ENCODE results near the gene MRPL40.
A peak's percentile ranks its signal among the peaks of the same experiment; 100 is the strongest.

The MRPL40 gene

GRCh38 chr22:19472233-19472632, 39.9 kb downstream of the MRPL40 start:
- no peak overlapping the region for H3K4me2 ChIP-seq (ENCODE audit: low read depth, low read length)
- H3K9me3 ChIP-seq (replicated peaks; ENCODE audit: insufficient read depth, low read length) = no peaks in the 10 kb centered on the region
- no peak overlapping the region for H3K4me3 ChIP-seq (ENCODE audit: low read length)
- H4K20me1 ChIP-seq (ENCODE audit: insufficient read depth, low read length) = peaks cover 8% of the 10 kb centered on the region; the same call in 1 of the 2 replicates
- no peaks in the 10 kb centered on the region for H3K9me2 ChIP-seq (replicated peaks; ENCODE audit: insufficient read depth, low read length)
- H3K79me2 ChIP-seq (ENCODE audit: low read length) = peaks cover 83% of the 10 kb centered on the region
- H3K36me3 ChIP-seq (replicated peaks; ENCODE audit: insufficient read depth, low read length) = peaks cover 12% of the 10 kb centered on the region
- H3K27me3 ChIP-seq (replicated peaks; ENCODE audit: insufficient read depth, low read length) = no peaks in the 10 kb centered on the region
- no peaks in the 10 kb centered on the region for H3F3A ChIP-seq (ENCODE audit: insufficient read depth, low read length)
- no peak overlapping the region for H2AFZ ChIP-seq (ENCODE audit: low read length)
- no peak overlapping the region for H3K27ac ChIP-seq (ENCODE audit: low read length)
- no peaks in the 10 kb centered on the region for H3K4me1 ChIP-seq (ENCODE audit: low read length)
- TF ChIP-seq EZH2 (optimal IDR thresholded peaks at IDR 0.05; ENCODE audit: low read depth, low read length) (no peak), CTCF (IDR thresholded peaks at IDR 0.05; ENCODE audit: low read length) (no peak), EZH2phosphoT487 (IDR thresholded peaks at IDR 0.05; ENCODE audit: low read length) (no peak)
- no peak for DNase-seq
- no peak overlapping the region for H3K9ac ChIP-seq (ENCODE audit: low read length)

- no peak for DNase-seq
- peaks cover 13% of the 10 kb centered on the region for H4K20me1 ChIP-seq (ENCODE audit: insufficient read depth, low read length)
- TF ChIP-seq CTCF (IDR thresholded peaks at IDR 0.05; ENCODE audit: low read length) = no peak
- TF ChIP-seq EZH2phosphoT487 (IDR thresholded peaks at IDR 0.05; ENCODE audit: low read length) = no peak
- no peak for TF ChIP-seq EZH2 (optimal IDR thresholded peaks at IDR 0.05; ENCODE audit: low read depth, low read length)
- peaks cover 94% of the 10 kb centered on the region for H3K79me2 ChIP-seq (ENCODE audit: low read length)
- no peak overlapping the region for H3K4me2 ChIP-seq (ENCODE audit: low read depth, low read length)
- no peak overlapping the region for H3K4me3 ChIP-seq (ENCODE audit: low read length)
- H3K4me1 ChIP-seq (ENCODE audit: low read length) = no peaks in the 10 kb centered on the region
- peaks cover 9% of the 10 kb centered on the region for H3K36me3 ChIP-seq (replicated peaks; ENCODE audit: insufficient read depth, low read length)
- H3K9me3 ChIP-seq (replicated peaks; ENCODE audit: insufficient read depth, low read length) = no peaks in the 10 kb centered on the region
- H3K9ac ChIP-seq (ENCODE audit: low read length) = no peak overlapping the region
- H3F3A ChIP-seq (ENCODE audit: insufficient read depth, low read length) = peaks cover 6% of the 10 kb centered on the region; the same call in 1 of the 2 replicates
- no peaks in the 10 kb centered on the region for H3K9me2 ChIP-seq (replicated peaks; ENCODE audit: insufficient read depth, low read length)
- no peak overlapping the region for H3K27ac ChIP-seq (ENCODE audit: low read length)
- H2AFZ ChIP-seq (ENCODE audit: low read length) = no peak overlapping the region
- H3K27me3 ChIP-seq (replicated peaks; ENCODE audit: insufficient read depth, low read length) = no peaks in the 10 kb centered on the region
Measured at GRCh38 chr22:19473578-19473977, 41.2 kb downstream of the MRPL40 start.

GRCh38 chr22:19476023-19476422, 43.7 kb downstream of the MRPL40 start:
- Histone ChIP-seq H3K9me2 (replicated peaks; ENCODE audit: insufficient read depth, low read length) (no peaks in the 10 kb centered on the region), H2AFZ (ENCODE audit: low read length) (no peak overlapping the region), H3K27me3 (replicated peaks; ENCODE audit: insufficient read depth, low read length) (no peaks in the 10 kb centered on the region), H4K20me1 (ENCODE audit: insufficient read depth, low read length) (peaks cover 13% of the 10 kb centered on the region), H3K4me2 (ENCODE audit: low read depth, low read length) (no peak overlapping the region), H3K9me3 (replicated peaks; ENCODE audit: insufficient read depth, low read length) (no peaks in the 10 kb centered on the region), H3K4me3 (ENCODE audit: low read length) (no peak overlapping the region), H3K9ac (ENCODE audit: low read length) (no peak overlapping the region), H3K79me2 (ENCODE audit: low read length) (peaks cover 89% of the 10 kb centered on the region), H3K4me1 (ENCODE audit: low read length) (0 out of 2 replicates have a peak, but pooled peaks cover 3% of the 10 kb centered on the region), H3F3A (ENCODE audit: insufficient read depth, low read length) (peaks cover 6% of the 10 kb centered on the region; the same call in 1 of the 2 replicates), H3K27ac (ENCODE audit: low read length) (no peak overlapping the region), H3K36me3 (replicated peaks; ENCODE audit: insufficient read depth, low read length) (peaks cover under 1% of the 10 kb centered on the region; the same call in 1 of the 2 replicates)
- no peak for TF ChIP-seq EZH2 (optimal IDR thresholded peaks at IDR 0.05; ENCODE audit: low read depth, low read length)
- no peak for DNase-seq

GRCh38 chr22:19477321-19478044, 45.1 kb downstream of the MRPL40 start:
- H3K4me2 ChIP-seq (ENCODE audit: low read depth, low read length) = peak overlapping the region; percentile 94
- H3K27me3 ChIP-seq (replicated peaks; ENCODE audit: insufficient read depth, low read length) = no peaks in the 10 kb centered on the region
- peaks cover 13% of the 10 kb centered on the region for H4K20me1 ChIP-seq (ENCODE audit: insufficient read depth, low read length)
- H3K27ac ChIP-seq (ENCODE audit: low read length) = peak overlapping the region; percentile 91; the same call in 1 of the 2 replicates
- DNase-seq = peak; percentile 8
- peak overlapping the region; percentile 96 for H3K9ac ChIP-seq (ENCODE audit: low read length)
- peaks cover 79% of the 10 kb centered on the region for H3K79me2 ChIP-seq (ENCODE audit: low read length)
- TF ChIP-seq EZH2 (optimal IDR thresholded peaks at IDR 0.05; ENCODE audit: low read depth, low read length) (no peak), EZH2phosphoT487 (IDR thresholded peaks at IDR 0.05; ENCODE audit: low read length) (no peak), CTCF (IDR thresholded peaks at IDR 0.05; ENCODE audit: low read length) (peak; percentile 37)
- no peaks in the 10 kb centered on the region for H3K36me3 ChIP-seq (replicated peaks; ENCODE audit: insufficient read depth, low read length)
- H3K9me2 ChIP-seq (replicated peaks; ENCODE audit: insufficient read depth, low read length) = no peaks in the 10 kb centered on the region
- 0 out of 2 replicates have a peak, but pooled peaks cover 3% of the 10 kb centered on the region for H3K4me1 ChIP-seq (ENCODE audit: low read length)
- H3K4me3 ChIP-seq (ENCODE audit: low read length) = peak overlapping the region; percentile 93
- no peak overlapping the region for H2AFZ ChIP-seq (ENCODE audit: low read length)
- peaks cover 6% of the 10 kb centered on the region; the same call in 1 of the 2 replicates for H3F3A ChIP-seq (ENCODE audit: insufficient read depth, low read length)
- H3K9me3 ChIP-seq (replicated peaks; ENCODE audit: insufficient read depth, low read length) = no peaks in the 10 kb centered on the region

Measured in MM.1S (cell line).